ENCODE results near the gene MECR.

The MECR gene

DNA sequence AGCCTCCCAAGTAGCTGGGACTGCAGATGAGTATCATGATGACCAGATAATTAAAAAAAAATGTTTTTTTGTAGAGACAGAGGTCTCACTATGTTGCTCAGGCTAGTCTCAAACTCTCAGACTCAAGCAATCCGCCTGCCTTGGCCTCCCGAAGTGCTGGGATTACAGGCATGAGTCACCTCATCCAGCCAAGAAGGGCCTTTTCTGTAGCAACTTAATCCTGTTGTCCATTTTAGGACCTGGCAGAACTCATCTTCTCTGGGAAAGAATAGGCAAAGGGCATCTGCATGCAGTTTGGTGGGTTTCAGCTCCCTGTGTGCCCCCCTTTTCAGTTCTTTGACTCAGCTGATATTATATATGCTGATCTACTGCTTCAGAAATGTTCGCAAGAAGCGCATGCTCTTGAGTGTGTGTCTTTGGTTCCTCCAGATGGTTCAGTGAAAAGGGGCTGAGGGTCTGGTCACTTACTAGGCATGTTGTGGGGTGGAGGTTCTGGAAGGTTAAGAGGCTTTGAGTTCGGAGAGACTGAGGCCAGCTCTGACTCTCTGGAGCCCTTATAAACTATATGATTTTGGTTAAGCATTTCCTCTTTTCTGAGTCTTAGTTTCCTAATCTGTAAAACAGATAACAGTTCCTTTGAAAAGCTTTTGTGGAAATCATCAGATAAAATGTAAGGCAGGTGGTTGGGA is 29.7 kb downstream of the MECR start:
- no peak for DNase-seq

- DNase-seq, result no peak
These were observed 32.7 kb downstream of the MECR start for GRCh38 chr1:29197993-29198392.

DNA sequence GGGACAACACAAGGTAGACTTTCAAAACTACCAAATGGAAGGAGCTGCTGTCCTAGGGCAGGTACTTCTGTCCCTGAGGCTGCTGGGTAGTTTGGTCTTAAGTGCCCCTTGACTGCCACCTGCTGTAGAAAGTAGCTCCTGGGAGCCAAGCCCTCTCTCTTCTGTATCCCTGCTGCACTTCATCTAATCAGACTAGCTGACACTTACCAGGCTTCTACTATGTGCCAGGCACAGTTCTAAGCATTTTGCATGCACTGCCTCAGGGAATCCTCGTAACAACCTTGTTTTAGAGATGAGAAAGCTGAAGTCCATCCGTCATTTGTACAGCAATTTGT is 33.2 kb downstream of the MECR start:
- DNase-seq, result no peak

DNA sequence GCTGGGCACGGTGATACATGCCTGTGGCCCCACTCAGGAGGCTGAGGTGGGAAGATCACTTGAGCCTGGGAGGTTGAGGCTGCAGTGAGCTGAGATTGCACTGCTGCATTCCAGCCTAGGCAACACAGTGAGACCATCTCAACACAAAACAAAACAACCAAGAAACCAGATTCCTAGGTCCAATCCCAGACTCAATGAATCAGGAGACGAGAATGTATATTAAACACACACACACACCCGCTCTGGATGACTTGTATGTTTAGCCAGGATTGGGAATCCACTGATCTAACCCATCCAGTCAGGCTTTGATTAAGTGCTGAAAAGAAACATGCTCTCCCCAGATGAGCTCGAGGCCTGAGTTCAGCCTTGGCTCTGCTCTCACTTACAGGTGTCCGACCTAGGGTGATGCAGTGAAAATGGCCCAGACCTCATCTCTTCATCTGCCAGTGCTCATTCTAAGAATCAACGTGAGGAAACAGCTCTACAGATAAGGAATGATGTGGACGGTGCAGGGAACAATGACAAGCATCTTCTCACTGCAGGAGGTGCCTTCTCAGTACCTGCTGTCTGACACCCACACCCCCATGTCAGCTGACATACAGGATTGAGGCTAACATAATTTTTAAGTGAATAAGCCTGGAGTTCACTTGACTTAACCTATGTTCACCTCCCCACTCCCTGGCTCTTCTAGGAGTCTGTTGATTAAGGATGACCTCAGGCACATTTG is 33.7 kb downstream of the MECR start:
- DNase-seq, result no peak

DNA sequence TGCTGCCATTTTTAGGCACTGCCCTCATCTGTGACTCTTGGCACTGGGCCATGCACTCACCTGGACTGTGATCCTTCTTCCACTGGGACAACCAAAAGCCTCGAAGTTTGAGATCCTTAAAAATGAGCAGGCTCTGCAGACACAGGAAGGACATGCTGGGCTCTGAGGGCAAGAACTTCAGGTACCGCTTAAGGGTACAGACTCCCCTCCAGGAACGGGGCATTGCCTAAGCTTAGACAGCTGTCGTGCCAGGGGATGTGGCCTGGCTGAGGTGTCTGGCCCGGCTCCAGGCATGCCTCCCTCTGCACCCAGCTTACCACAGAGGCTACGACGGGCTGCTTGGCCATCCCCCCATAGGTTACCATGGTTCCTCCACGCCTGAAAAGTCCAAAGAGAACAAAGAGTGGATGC is 34.8 kb downstream of the MECR start:
- no peak for DNase-seq

- DNase-seq, result no peak
These were observed 36.8 kb downstream of the MECR start for GRCh38 chr1:29193879-29194455.

GRCh38 chr1:29190718-29191117 is 40.0 kb downstream of the MECR start:
- DNase-seq, result no peak

- DNase-seq, result no peak
These were observed 44.0 kb downstream of the MECR start for GRCh38 chr1:29186707-29187106.

GRCh38 chr1:29186252-29186651 is 44.5 kb downstream of the MECR start:
- no peak for DNase-seq

DNA sequence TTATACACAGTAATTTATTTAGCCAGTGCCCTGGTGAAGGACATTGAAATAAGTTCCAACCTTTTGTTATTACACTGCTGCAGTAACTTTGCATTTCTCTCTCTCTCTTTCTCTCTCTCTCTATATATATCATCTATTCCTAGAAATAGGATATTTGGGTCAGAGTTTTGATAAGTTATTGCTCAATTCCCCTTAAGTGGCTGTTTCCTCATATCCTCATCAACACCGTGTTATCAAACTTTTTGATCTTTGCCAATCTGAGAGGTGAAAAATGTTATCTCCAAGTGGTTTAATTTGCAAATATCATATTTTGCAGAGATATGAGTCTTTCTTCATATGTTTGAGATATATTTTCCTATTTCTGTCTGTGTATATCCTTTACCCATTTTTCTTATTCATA is 47.4 kb downstream of the MECR start:
- no peak for DNase-seq

DNA sequence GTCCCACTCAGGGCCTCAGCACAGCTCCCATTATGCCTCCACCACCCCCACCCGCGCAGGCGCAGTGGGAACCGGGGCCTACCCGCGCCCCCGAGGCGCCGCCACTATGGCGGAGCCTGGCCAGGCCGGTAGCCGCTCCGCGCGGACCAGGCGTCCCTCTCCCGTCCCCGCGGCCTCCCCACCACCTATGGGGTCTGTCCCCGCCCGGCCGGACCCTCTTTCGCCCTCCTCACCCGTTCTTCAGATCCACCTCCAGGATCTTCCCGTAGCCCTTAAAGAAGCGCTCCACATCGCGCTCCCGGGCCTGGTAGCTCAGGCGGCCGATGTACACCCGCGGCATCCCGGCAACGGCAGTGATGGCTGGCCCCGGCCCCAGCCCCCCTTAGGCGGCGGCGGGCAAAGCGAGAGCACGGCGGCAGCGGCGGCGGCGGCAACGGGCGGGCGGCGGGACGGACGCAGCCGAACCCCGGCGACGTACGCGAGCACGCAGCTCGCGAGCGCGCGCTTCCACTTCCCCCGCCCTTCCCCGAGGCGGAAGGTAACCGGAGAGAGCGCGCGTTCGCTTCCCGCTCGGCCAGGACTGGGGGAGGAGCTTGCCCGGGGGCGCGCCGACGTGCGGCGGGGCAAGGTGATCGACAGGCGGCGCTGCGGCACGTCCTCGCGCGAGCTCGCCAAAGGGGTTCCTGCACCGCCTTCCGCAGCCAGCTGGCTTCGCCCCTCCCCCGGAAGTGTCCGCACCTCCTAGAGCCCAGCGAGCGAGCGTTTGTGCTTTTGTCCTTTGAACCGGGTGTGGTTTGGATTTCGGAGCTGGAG is 49.1 kb downstream of the MECR start, which contains the start of gene SRSF4:
Gene SRSF4 (minus strand): TSS at position 488 of the 813 bp plus-strand sequence. CDS start 148 bp downstream, at position 340.
- peak; percentile 99 for DNase-seq

GRCh38 chr1:29180497-29181412 is 50.0 kb downstream of the MECR start:
- DNase-seq, result no peak

DNA sequence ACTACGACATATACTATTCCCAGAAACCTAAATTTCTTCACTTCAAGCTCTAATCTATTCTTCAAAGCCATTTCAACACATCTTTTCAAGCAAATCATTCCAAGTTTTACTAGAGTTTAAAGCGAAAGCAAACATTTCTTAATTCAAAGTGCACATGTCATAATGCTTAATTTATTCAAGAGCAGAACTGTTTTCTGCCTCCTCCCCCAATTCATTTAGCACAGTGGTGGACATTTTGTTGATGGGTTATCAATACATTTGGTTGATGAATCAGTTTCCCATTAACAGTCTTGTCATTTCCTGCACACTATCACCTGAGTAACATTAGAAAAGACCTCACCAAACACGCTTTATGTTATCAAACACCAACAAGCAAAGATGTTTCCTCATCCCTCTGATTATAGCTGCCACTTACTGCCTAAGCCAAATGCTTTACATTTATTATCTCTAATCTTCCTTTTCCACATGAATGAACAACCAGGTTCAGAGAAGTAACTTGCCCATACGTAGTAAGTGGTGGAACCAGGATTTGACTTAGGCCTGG is 51.0 kb downstream of the MECR start:
- DNase-seq, result no peak

GRCh38 chr1:29177022-29177705 is 53.6 kb downstream of the MECR start:
- DNase-seq, result peak; percentile 52

- no peak for DNase-seq
These were observed 54.2 kb downstream of the MECR start for GRCh38 chr1:29176576-29176975.

GRCh38 chr1:29172415-29172939 is 58.3 kb downstream of the MECR start:
- DNase-seq, result peak; percentile 43

GRCh38 chr1:29171521-29171920 is 59.2 kb downstream of the MECR start:
- no peak for DNase-seq

DNA sequence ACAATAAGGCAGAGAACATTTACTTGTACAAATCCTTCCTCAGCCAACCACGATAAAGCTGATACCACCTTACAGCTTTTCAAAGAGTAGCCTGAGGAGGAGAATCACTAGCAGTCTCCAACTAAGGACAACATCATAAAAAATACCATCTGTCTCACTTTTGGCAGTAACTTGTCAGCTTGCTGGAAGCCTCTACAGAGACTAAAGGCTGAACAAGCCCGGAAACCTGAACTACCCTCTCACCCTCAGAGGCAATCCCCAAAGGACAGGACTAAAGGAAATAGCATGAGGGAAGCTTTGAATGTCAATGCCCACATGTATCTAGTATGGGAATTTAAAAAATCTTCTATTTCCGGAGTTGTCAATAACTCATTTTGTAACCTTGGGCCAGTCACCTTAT is 59.6 kb downstream of the MECR start:
- DNase-seq, result no peak

- DNase-seq, result no peak
These were observed 60.8 kb downstream of the MECR start for GRCh38 chr1:29169976-29170375.

DNA sequence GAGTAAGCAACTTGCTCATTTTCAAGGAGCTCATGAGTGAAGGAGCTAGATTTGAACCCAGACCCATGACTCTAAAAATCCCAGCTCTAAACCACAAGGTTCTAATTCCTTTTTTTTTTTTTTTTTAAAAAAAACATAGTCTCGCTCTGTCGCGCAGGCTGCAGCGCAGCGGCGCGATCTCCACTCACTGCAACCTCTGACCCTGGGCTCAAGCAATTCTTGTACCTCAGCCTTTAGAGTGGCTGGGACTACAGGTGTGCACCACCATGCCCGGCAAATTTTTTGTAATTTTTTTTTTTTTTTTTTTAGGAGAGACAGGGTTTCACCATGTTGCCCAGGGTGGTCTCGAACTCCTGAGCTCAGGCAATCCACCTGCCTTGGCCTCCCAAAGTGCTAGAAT is 62.8 kb downstream of the MECR start:
- DNase-seq, result no peak

- DNase-seq, result no peak
These were observed 64.3 kb downstream of the MECR start for GRCh38 chr1:29166291-29166878.

Measured in activated CD8-positive, alpha-beta memory T cell treated with anti-CD3 and anti-CD28 coated beads for 24 hours (primary cell).